Epithelial cell of alveolus of lung (primary cell): ENCODE measurements around the gene RSU1. TPM values are rescaled to one million over a fixed set of nuclear protein-coding genes. Genes with fewer than 3 reads are reported as not detected.

Experiments
- total RNA-seq: library from RNA; depleted of rRNA; stranded (reverse); fragments of >200 nt; gene quantifications from 2 replicates; pipeline ENCODE4 v1.2.1, GENCODE V29; 2015

Gene RSU1
- 35.7 and 88.3 TPM in 2 replicates for total RNA-seq

GRCh38 chr10:16817125-16818019 is at the start of gene RSU1:
RSU1 (minus strand) TSS chr10:16817424; CDS start chr10:16817081, 343 bp downstream.

